Gastrocnemius medialis (tissue), 4 donors: Measurements from ENCODE around the gene ANXA2R.

Experiments used
- POLR2A ChIP-seq, 2 donors: fragments of 450-650 bp; IDR thresholded peaks; one replicate each; pipeline ENCODE4 v1.6.1; 2017; ENCODE audit warnings: antibody characterized with exemption in 2 of 2, mild to moderate bottlenecking in 2 of 2, moderate library complexity in 2 of 2
- TF ChIP-seq, protein P1 (sequence below), 5 experiments: fragments of 450-650 bp in 3 of 5; fragments of 200-600 bp in 2 of 5; sonication (generic) in 2 of 5; IDR thresholded peaks in 4 of 5; conservative IDR thresholded peaks in 1 of 5; 1 replicate in 4 of 5; 2 replicates in 1 of 5; pipeline ENCODE4 v1.5.1; 2016 to 2019; ENCODE audit warnings: antibody characterized with exemption in 5 of 5, mild to moderate bottlenecking in 3 of 5, moderate library complexity in 3 of 5

DNA sequence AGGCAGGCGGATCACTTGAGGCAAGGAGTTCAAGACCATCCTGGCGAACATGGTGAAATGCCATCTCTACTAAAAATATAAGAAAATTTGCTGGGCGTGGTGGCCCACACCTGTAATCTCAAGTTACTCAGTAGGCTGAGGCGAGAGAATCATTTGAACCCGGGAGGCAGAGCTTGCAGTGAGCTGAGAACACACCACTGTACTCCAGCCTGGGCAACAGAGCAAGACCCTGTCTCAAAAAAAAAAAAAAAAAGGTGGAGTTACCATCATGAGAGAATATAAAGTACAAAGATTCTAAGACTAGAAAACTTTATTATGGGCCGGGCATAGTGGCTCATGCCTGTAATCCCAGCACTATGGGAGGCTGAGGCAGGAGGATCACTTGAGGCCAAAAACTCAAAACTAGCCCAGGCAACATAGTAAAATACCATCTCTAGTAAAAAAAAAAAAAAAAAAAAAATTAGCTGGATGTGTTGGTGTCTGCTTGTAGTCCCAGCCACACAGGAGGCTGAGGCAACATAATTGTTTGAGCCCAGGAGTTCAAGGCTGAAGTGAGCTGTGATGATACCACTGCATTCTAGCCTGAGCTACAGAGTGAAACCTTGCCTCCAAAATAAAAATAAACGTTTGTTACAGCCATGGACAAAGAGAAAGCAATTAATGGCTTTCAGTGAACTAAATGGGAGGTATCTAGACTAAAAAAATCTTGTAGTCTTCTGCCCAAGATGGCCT lies 12.9 kb downstream of the ANXA2R start:
- TF ChIP-seq, protein P1, sequence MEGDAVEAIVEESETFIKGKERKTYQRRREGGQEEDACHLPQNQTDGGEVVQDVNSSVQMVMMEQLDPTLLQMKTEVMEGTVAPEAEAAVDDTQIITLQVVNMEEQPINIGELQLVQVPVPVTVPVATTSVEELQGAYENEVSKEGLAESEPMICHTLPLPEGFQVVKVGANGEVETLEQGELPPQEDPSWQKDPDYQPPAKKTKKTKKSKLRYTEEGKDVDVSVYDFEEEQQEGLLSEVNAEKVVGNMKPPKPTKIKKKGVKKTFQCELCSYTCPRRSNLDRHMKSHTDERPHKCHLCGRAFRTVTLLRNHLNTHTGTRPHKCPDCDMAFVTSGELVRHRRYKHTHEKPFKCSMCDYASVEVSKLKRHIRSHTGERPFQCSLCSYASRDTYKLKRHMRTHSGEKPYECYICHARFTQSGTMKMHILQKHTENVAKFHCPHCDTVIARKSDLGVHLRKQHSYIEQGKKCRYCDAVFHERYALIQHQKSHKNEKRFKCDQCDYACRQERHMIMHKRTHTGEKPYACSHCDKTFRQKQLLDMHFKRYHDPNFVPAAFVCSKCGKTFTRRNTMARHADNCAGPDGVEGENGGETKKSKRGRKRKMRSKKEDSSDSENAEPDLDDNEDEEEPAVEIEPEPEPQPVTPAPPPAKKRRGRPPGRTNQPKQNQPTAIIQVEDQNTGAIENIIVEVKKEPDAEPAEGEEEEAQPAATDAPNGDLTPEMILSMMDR (IDR thresholded peaks at IDR 0.05 in 4 of 5, conservative IDR thresholded peaks at IDR 0.05 in 1 of 5) = no peak
- no peak for TF ChIP-seq POLR2A (IDR thresholded peaks at IDR 0.05)
